SK-N-MC (cell line): Measurements from ENCODE around the gene ZNF319.
"Not testable (repeated sequence)": the region's sequence is repeated elsewhere in the genome, so short reads cannot be mapped to it uniquely, and the experiment has no call there.

ENCODE experiments used
- DNase-seq: peaks from one replicate; pipeline ENCODE4 v3.0.0-alpha.2; 2011; ENCODE audit warnings: low read depth, low spot score
- H3K27ac ChIP-seq: fragments of 200-600 bp; sonication (generic); 2 replicates; pipeline ENCODE4 v1.5.1; 2016; ENCODE audit warnings: mixed run types
- H3K36me3 ChIP-seq: fragments of 200-600 bp; sonication (generic); 2 replicates; pipeline ENCODE4 v1.6.1; 2017; ENCODE audit warnings: antibody characterized with exemption, low read length, mixed read lengths; ENCODE audit not compliant: insufficient read depth
- H3K4me3 ChIP-seq: fragments of 200-600 bp; sonication (generic); 2 replicates; pipeline ENCODE4 v1.5.1; 2016
- H3K9ac ChIP-seq: fragments of 200-600 bp; sonication (generic); 2 replicates; pipeline ENCODE4 v1.8.0; 2017; ENCODE audit warnings: mixed run types, mixed read lengths; ENCODE audit not compliant: insufficient read length
- H3K9me3 ChIP-seq: fragments of 200-600 bp; sonication (generic); 2 replicates; pipeline ENCODE4 v1.6.1; 2017; ENCODE audit warnings: low read depth, mild to moderate bottlenecking, antibody characterized with exemption, low read length, moderate library complexity, mixed read lengths
- EZH2 ChIP-seq: fragments of 200-600 bp; sonication (generic); IDR thresholded peaks from one replicate; pipeline ENCODE4 v1.6.1; 2017; ENCODE audit warnings: antibody characterized with exemption
- FOXP2 ChIP-seq: optimal IDR thresholded peaks from 2 replicates; pipeline ENCODE3; 2011; ENCODE audit warnings: mild to moderate bottlenecking, moderate library complexity; ENCODE audit not compliant: insufficient read depth; ENCODE audit errors: extremely low read length, control extremely low read depth
- POLR2AphosphoS5 ChIP-seq: IDR thresholded peaks from 2 replicates; pipeline ENCODE4 v1.6.1; 2012; ENCODE audit warnings: mild to moderate bottlenecking, low read depth, low read length, borderline replicate concordance

The ZNF319 gene

GRCh38 chr16:57979006-57979585 lies 21.4 kb downstream of the ZNF319 start:
- Histone ChIP-seq H3K9me3 (no peaks in the 10 kb centered on the region), H3K9ac (no peak overlapping the region), H3K36me3 (no peaks in the 10 kb centered on the region), H3K27ac (no peak overlapping the region), H3K4me3 (no peak overlapping the region)
- no peak for TF ChIP-seq FOXP2
- TF ChIP-seq EZH2 = no peak
- no peak for TF ChIP-seq POLR2AphosphoS5
- no peak for DNase-seq

DNA sequence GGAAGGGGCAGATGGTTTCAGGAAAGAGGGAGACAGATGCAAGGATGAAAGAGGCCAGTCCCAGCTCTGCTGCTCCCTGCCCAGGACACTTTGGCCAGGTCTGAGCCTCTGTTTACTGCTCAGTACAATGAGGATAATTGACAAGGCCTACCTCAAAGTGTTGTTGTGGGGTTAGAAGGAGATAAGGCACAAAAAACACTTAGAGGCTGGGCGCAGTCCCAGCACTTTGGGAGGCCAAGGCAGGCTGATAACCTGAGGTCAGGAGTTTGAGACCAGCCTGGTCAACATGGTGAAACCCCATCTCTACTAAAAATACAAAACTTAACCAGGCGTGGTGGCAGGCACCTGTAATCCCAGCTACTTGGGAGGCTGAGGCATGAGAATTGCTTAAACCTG lies 22.4 kb downstream of the ZNF319 start:
- H3K36me3 ChIP-seq = not testable (repeated sequence)

GRCh38 chr16:57977418-57978069 lies 22.9 kb downstream of the ZNF319 start:
- DNase-seq = no peak

More for the DNA sequence above, 22.4 kb downstream of the ZNF319 start:
- H3K9ac ChIP-seq, H3K9me3 ChIP-seq, H3K27ac ChIP-seq, DNase-seq, H3K4me3 ChIP-seq: not testable (repeated sequence)

GRCh38 chr16:57976331-57976796 lies 24.1 kb downstream of the ZNF319 start:
- Histone ChIP-seq H3K9ac (no peak overlapping the region), H3K9me3 (no peaks in the 10 kb centered on the region), H3K36me3 (no peaks in the 10 kb centered on the region), H3K4me3 (no peak overlapping the region), H3K27ac (no peak overlapping the region)
- no peak for DNase-seq
- TF ChIP-seq FOXP2 (no peak), POLR2AphosphoS5 (no peak), EZH2 (no peak)

More at GRCh38 chr16:57977418-57978069, 22.9 kb downstream of the ZNF319 start:
- H3K4me3 ChIP-seq = no peak overlapping the region
- no peak overlapping the region for H3K27ac ChIP-seq
- TF ChIP-seq POLR2AphosphoS5 (no peak), EZH2 (no peak), FOXP2 (no peak)
- H3K9me3 ChIP-seq = no peaks in the 10 kb centered on the region
- H3K9ac ChIP-seq = no peak overlapping the region
- H3K36me3 ChIP-seq = no peaks in the 10 kb centered on the region

DNA sequence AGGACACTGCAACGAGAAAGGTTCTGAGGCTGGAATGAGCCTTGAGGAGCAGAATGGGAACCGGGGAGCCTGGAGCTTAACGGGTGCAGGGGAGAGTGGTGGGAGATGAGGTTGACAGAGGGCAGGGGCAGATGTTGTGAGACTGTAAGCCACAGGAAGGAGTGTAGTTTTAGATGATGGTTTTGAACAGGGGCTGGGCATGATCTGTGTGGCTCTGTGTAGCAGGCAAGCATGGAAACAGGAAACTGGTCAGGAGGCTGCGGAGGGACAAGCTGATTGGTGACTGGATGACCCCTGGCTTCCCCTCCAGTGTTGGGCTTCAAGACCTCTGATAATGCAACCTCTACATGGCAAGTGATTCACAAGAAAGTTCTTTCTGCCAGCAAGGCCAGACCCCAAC lies 28.2 kb downstream of the ZNF319 start:
- H3K9ac ChIP-seq = no peak overlapping the region
- TF ChIP-seq FOXP2 (no peak), POLR2AphosphoS5 (no peak), EZH2 (no peak)
- H3K36me3 ChIP-seq = no peaks in the 10 kb centered on the region
- no peaks in the 10 kb centered on the region for H3K9me3 ChIP-seq
- H3K27ac ChIP-seq = no peak overlapping the region
- no peak overlapping the region for H3K4me3 ChIP-seq
- no peak for DNase-seq

DNA sequence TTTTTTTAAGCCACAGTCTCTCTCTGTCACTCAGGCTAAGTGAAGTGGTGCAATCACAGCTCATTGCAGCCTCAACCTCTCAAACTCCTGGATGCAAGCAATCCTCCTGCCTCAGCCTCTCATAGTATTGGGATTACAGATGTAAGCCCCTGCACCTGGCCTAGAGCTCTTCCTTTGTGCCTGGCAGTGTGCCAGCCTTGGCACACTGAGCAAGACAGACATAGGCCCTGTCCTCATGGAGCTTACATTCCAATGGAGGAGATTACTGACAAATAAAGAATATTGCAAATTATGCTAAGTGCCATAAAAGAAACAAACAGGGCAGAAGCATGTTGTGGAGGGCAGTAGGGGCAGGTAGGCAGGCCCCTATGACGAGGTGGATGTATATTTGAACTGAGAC lies 28.6 kb downstream of the ZNF319 start:
- H3K9ac ChIP-seq = no peak overlapping the region
- no peak for TF ChIP-seq FOXP2
- TF ChIP-seq EZH2 = no peak
- no peak for TF ChIP-seq POLR2AphosphoS5
- no peaks in the 10 kb centered on the region for H3K9me3 ChIP-seq
- no peak for DNase-seq
- H3K36me3 ChIP-seq = no peaks in the 10 kb centered on the region
- H3K27ac ChIP-seq = no peak overlapping the region
- H3K4me3 ChIP-seq = no peak overlapping the region

GRCh38 chr16:57970970-57971369 lies 29.5 kb downstream of the ZNF319 start, which contains the start of gene CNGB1:
TSS of gene CNGB1 (minus strand) at chr16:57971128. CDS start at chr16:57967286, 3,842 bp downstream.
- no peak for DNase-seq
- TF ChIP-seq EZH2 = no peak
- no peak for TF ChIP-seq POLR2AphosphoS5
- TF ChIP-seq FOXP2 = no peak
- H3K27ac ChIP-seq = no peak within 1 kb of the TSS

DNA sequence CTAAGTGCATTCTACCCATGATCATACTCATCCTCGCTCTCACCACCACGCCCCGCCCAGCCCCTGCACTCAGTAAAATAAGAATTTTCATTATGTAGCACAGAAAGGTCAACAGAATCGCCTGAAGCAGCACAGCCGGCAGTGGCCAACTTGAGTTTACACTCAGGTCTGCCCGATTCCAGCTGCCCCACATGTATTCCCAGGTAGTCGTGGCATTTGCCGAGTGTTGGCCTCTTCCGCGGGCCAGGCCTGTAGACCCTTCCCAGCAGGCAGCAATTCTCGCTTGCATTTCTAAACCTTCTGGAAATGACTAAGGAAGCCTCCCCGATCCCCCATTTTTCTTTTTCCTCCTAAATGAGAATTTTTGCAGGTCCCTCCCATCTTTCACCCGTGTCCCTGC lies 30.2 kb downstream of the ZNF319 start:
- no peak for DNase-seq
- Histone ChIP-seq H3K4me3 (no peak overlapping the region), H3K9ac (no peak overlapping the region), H3K27ac (no peak overlapping the region), H3K9me3 (no peaks in the 10 kb centered on the region), H3K36me3 (no peaks in the 10 kb centered on the region)
- TF ChIP-seq EZH2 (no peak), POLR2AphosphoS5 (no peak), FOXP2 (no peak)

More at GRCh38 chr16:57970970-57971369, 29.5 kb downstream of the ZNF319 start, which contains the start of gene CNGB1:
- Histone ChIP-seq H3K36me3 (no peaks in the 10 kb centered on the region), H3K9ac (no peak within 1 kb of the TSS), H3K4me3 (no peak within 1 kb of the TSS), H3K9me3 (no peaks in the 10 kb centered on the region)
